8988T (cell line): ENCODE data around the gene FAM217B.

ENCODE experiments used
- DNase-seq: peaks from one replicate; pipeline ENCODE4 v3.0.0; 2011

Gene FAM217B

GRCh38 chr20:59977086-59977485, 36.9 kb downstream of the FAM217B start:
- no peak for DNase-seq

- no peak for DNase-seq
Measured at GRCh38 chr20:59983076-59983475, 42.9 kb downstream of the FAM217B start.

GRCh38 chr20:59984541-59984940, 44.4 kb downstream of the FAM217B start:
- no peak for DNase-seq

- no peak for DNase-seq
Measured at GRCh38 chr20:59985164-59985563, 45.0 kb downstream of the FAM217B start.

- DNase-seq: no peak
Measured at GRCh38 chr20:59985864-59986263, 45.7 kb downstream of the FAM217B start.

GRCh38 chr20:59987135-59987534, 46.9 kb downstream of the FAM217B start:
- no peak for DNase-seq

- DNase-seq: no peak
Measured at GRCh38 chr20:59988141-59988540, 48.0 kb downstream of the FAM217B start.

GRCh38 chr20:59992526-59993084, 52.4 kb downstream of the FAM217B start:
- DNase-seq: no peak

- DNase-seq: no peak
Measured at GRCh38 chr20:59993736-59994430, 53.7 kb downstream of the FAM217B start.

GRCh38 chr20:59994697-59995122, 54.5 kb downstream of the FAM217B start:
- no peak for DNase-seq

- DNase-seq: no peak
Measured at GRCh38 chr20:59996108-59996507, 55.9 kb downstream of the FAM217B start.

- DNase-seq: no peak
Measured at GRCh38 chr20:59997896-59998295, 57.7 kb downstream of the FAM217B start.
